Endothelial cell (in vitro differentiated cells): ENCODE data around the gene KIF20A. TPM values are rescaled to one million over a fixed set of nuclear protein-coding genes. Genes with fewer than 3 reads are reported as not detected.

Source experiments
- DNase-seq: peaks from one replicate; pipeline ENCODE4 v3.0.0; 2021; ENCODE audit warnings: low spot score
- H3K27ac Mint-ChIP-seq: one replicate; pipeline ENCODE4 v1.8.0; 2021; ENCODE audit warnings: mixed read lengths, inconsistent platforms; ENCODE audit not compliant: unreplicated experiment
- H3K27me3 Mint-ChIP-seq: one replicate; pipeline ENCODE4 v1.8.0; 2021; ENCODE audit warnings: mild to moderate bottlenecking, moderate library complexity, mixed read lengths, inconsistent platforms; ENCODE audit not compliant: unreplicated experiment
- H3K36me3 Mint-ChIP-seq: one replicate; pipeline ENCODE4 v1.8.0; 2021; ENCODE audit warnings: mild to moderate bottlenecking, low read depth, mixed read lengths, inconsistent platforms; ENCODE audit not compliant: unreplicated experiment
- H3K4me1 Mint-ChIP-seq: one replicate; pipeline ENCODE4 v1.8.0; 2021; ENCODE audit warnings: mild to moderate bottlenecking, mixed read lengths, inconsistent platforms; ENCODE audit not compliant: unreplicated experiment
- H3K4me3 Mint-ChIP-seq: one replicate; pipeline ENCODE4 v1.8.0; 2021; ENCODE audit warnings: mild to moderate bottlenecking, mixed read lengths, inconsistent platforms; ENCODE audit not compliant: unreplicated experiment
- H3K9me3 Mint-ChIP-seq: one replicate; pipeline ENCODE4 v1.8.0; 2021; ENCODE audit warnings: mixed read lengths, inconsistent platforms; ENCODE audit not compliant: unreplicated experiment
- long read RNA-seq: library from polyadenylated mRNA; unstranded; transcript quantifications from one replicate; pipeline ENCODE4 v2.0.0, GENCODE V29; 2020; ENCODE audit not compliant: unreplicated experiment
- total RNA-seq: library from RNA; stranded (reverse); fragmentation: NEBNext Ultra II Directional; extraction: Animal tissue kit (Norgen Biotek cat#: 25700); gene quantifications from one replicate; pipeline ENCODE4 v1.2.1, GENCODE V29; 2021; ENCODE audit not compliant: unreplicated experiment
- TF ChIP-seq, protein P1 (sequence below): fragments of 200-600 bp; sonication (generic); IDR thresholded peaks from one replicate; pipeline ENCODE4 v1.5.0; 2021; ENCODE audit warnings: antibody characterized with exemption; ENCODE audit not compliant: unreplicated experiment

KIF20A gene
- 10.3 TPM for total RNA-seq
- long read RNA-seq, partial matches to known transcripts = 2 of 7 reads
- long read RNA-seq, other reads (novel, unspliced or antisense) = 1 of 7 reads

DNA sequence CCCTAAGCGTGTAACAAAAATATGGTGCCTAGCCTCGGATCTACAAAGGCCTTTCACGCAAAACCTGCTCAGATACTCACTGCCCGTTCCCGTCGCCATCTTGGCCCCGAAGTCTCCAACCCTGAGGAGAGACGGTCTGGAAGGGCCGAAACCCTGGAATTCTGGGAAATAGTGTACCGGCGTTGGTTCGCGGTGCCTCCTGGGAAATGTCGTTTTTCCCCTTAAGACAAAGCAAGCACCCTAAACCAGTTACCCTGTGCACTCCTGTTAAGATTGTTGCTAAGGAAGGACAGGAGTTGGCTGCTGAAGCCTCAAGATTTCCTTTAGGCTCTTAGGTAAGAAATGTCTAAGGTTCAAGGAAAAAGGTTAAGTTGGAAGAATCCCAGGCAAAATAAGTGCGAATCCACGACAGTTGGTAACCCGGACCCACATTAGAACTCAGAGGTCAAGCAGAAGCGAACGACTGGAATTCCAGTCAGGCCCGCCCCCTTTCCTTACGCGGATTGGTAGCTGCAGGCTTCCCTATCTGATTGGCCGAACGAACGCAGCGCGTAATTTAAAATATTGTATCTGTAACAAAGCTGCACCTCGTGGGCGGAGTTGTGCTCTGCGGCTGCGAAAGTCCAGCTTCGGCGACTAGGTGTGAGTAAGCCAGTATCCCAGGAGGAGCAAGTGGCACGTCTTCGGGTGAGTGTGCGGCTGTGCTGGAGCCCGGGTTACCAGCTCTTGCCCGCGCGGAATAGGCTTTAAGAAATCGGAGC, at the start of gene KIF20A, which contains the start of gene BRD8:
TSS of gene KIF20A (plus strand) at position 597 of the 761 bp plus-strand sequence. CDS start 569 bp downstream, outside the sequence.
TSS of gene BRD8 (minus strand) at position 115 of the 761 bp plus-strand sequence. CDS start at position 99, 16 bp downstream.
- Mint-ChIP-seq H3K36me3 (peaks cover 15% of the 10 kb centered on the region), H3K27ac (no peak within 1 kb of the TSS), H3K4me1 (peaks cover 7% of the 10 kb centered on the region), H3K4me3 (no peak within 1 kb of the TSS), H3K27me3 (no peaks in the 10 kb centered on the region), H3K9me3 (no peaks in the 10 kb centered on the region)
- peak; percentile 87 for DNase-seq
- TF ChIP-seq, protein P1, sequence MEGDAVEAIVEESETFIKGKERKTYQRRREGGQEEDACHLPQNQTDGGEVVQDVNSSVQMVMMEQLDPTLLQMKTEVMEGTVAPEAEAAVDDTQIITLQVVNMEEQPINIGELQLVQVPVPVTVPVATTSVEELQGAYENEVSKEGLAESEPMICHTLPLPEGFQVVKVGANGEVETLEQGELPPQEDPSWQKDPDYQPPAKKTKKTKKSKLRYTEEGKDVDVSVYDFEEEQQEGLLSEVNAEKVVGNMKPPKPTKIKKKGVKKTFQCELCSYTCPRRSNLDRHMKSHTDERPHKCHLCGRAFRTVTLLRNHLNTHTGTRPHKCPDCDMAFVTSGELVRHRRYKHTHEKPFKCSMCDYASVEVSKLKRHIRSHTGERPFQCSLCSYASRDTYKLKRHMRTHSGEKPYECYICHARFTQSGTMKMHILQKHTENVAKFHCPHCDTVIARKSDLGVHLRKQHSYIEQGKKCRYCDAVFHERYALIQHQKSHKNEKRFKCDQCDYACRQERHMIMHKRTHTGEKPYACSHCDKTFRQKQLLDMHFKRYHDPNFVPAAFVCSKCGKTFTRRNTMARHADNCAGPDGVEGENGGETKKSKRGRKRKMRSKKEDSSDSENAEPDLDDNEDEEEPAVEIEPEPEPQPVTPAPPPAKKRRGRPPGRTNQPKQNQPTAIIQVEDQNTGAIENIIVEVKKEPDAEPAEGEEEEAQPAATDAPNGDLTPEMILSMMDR = no peak

DNA sequence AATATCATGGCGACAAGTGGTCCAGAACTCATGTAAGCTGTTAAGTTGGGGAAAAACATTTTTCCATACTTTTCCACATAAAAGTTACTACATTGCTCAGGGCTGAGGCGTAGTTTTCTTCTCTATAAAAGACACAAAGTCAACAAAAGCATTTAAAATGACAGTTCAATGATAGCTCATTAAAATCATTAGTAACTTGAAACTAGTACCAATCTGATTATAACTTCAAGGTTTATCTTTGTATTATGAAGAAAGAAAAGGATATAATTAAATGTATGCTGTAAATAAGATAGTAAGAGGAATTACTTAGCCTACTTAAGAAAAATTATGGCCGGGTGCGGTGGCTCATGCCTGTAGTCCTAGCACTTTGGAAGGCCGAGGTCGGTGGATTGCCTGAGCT, 49.6 kb upstream of the KIF20A start:
- H3K4me1 Mint-ChIP-seq = no peaks in the 10 kb centered on the region
- H3K9me3 Mint-ChIP-seq = no peaks in the 10 kb centered on the region
- no peaks in the 10 kb centered on the region for H3K36me3 Mint-ChIP-seq
- H3K27me3 Mint-ChIP-seq = no peaks in the 10 kb centered on the region
- DNase-seq = no peak
- TF ChIP-seq, protein P1 = no peak
- H3K27ac Mint-ChIP-seq = no peak overlapping the region
- no peak overlapping the region for H3K4me3 Mint-ChIP-seq

DNA sequence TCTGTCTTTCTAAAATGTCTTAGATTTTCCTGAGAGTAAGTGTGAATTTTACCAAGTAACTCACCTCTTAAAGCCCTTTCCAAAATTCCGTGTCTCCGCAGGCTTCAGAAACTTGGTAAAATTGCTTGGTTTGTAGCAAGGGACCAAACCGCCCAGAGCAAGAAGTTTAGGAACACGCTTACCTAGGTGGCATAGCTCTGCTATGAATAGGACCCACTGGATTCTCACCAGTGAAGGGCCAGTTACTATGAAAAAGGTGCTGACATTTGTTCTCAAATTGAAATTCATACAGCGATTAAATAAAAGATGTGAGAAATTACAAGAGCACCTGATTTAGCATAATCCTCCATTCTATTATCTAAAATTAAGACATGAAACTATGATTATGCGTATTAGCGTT, 46.4 kb upstream of the KIF20A start:
- no peak overlapping the region for H3K4me3 Mint-ChIP-seq
- H3K27ac Mint-ChIP-seq = no peak overlapping the region
- no peaks in the 10 kb centered on the region for H3K9me3 Mint-ChIP-seq
- TF ChIP-seq, protein P1 = no peak
- no peak for DNase-seq
- no peaks in the 10 kb centered on the region for H3K27me3 Mint-ChIP-seq
- H3K36me3 Mint-ChIP-seq = no peaks in the 10 kb centered on the region
- H3K4me1 Mint-ChIP-seq = no peaks in the 10 kb centered on the region

DNA sequence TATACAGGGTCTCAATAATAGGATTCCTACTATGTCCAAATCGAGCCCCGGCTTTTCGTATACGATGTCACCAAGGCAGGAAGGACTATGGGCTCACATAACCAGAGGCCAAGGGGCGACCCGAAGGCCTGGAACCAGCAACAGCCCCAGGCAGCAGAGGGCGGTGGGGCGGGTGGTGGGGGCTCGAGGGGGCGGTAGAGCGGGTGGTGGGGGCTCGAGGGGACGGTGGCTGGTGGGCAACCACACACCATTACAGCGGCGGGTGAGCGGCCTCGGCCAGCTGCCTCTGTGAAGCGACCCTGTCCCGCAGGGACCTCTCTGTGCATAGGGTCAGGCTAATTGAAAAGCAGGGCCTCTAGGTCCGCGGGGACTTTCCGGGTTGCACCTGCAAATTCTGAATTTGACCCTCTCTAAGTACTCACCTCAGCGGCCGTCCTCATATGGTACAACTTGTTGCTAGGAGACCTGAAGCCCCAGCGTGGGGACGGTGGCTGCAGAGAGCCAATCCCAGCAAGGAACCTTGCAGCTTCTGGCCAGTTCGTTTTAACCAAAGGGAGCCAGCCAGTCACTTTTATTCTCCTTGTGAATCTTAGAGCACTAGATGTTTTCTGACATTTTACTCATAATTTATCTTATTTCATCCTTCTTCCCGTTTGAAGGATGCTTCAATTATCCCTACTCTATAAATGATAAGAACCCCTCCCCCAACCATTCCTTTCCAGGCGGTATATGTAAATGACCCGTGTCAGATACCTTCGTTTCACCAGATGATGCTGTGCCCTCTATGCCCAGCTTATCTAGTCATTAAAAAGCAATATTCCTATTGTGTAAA, 39.7 kb upstream of the KIF20A start, which contains the start of gene NME5:
TSS of gene NME5 (minus strand) at position 480 of the 832 bp plus-strand sequence. CDS start 648 bp downstream, outside the sequence.
- H3K4me1 Mint-ChIP-seq = no peaks in the 10 kb centered on the region
- peak within 1 kb of the TSS; percentile 89 for H3K4me3 Mint-ChIP-seq
- H3K27ac Mint-ChIP-seq = no peak within 1 kb of the TSS
- TF ChIP-seq, protein P1 = no peak
- H3K36me3 Mint-ChIP-seq = no peaks in the 10 kb centered on the region
- peak; percentile 62 for DNase-seq
- H3K9me3 Mint-ChIP-seq = no peaks in the 10 kb centered on the region
- H3K27me3 Mint-ChIP-seq = peaks cover 2% of the 10 kb centered on the region
